Activated CD4-positive, alpha-beta T cell treated with anti-CD3 and anti-CD28 coated beads for 48 hours (primary cell): Measurements from ENCODE around the gene NFE2L3.

Source experiments
- DNase-seq: peaks from one replicate; pipeline ENCODE4 v3.0.0-alpha.2; 2020

The NFE2L3 gene

GRCh38 chr7:26201247-26202018, 49.4 kb downstream of the NFE2L3 start, which contains the start of gene CBX3:
TSS of gene CBX3 (plus strand) at chr7:26201745. CDS start at chr7:26202999, 1,254 bp downstream.
- DNase-seq = peak; percentile 95

GRCh38 chr7:26202019-26202990, 50.3 kb downstream of the NFE2L3 start:
- DNase-seq = peak; percentile 68

- DNase-seq = no peak
Observed at GRCh38 chr7:26203016-26203415, 51.0 kb downstream of the NFE2L3 start.

GRCh38 chr7:26208040-26208439, 56.0 kb downstream of the NFE2L3 start:
- DNase-seq = no peak

- DNase-seq = no peak
Observed at GRCh38 chr7:26212921-26213718, 61.1 kb downstream of the NFE2L3 start.

- DNase-seq = no peak
Observed at GRCh38 chr7:26213807-26214515, 62.0 kb downstream of the NFE2L3 start.

GRCh38 chr7:26216049-26216448, 64.1 kb downstream of the NFE2L3 start:
- no peak for DNase-seq

GRCh38 chr7:26224359-26224758, 72.4 kb downstream of the NFE2L3 start:
- no peak for DNase-seq

GRCh38 chr7:26227987-26228386, 76.0 kb downstream of the NFE2L3 start:
- DNase-seq = no peak

GRCh38 chr7:26233902-26234511, 82.0 kb downstream of the NFE2L3 start:
- DNase-seq = no peak
